HepG2 (cell line): Measurements from ENCODE around the gene UAP1L1. TPM values are rescaled to one million over a fixed set of nuclear protein-coding genes. Genes with fewer than 3 reads are reported as not detected.

ENCODE experiments used
- BCL3 ChIP-seq: sonication (generic); formaldehyde crosslinking; IDR thresholded peaks from 2 replicates; pipeline ENCODE4 v1.5.1; 2020; ENCODE audit warnings: mild to moderate bottlenecking, missing genetic modification reagents, moderate library complexity
- HDAC2 ChIP-seq: sonication (generic); formaldehyde crosslinking; IDR thresholded peaks from 2 replicates; pipeline ENCODE4 v1.4.0; 2020; ENCODE audit warnings: missing genetic modification reagents
- MATR3 ChIP-seq: sonication (generic); formaldehyde crosslinking; IDR thresholded peaks from 2 replicates; pipeline ENCODE4 v1.4.0; 2020; ENCODE audit warnings: missing genetic modification reagents
- NFYB ChIP-seq: sonication (generic); formaldehyde crosslinking; IDR thresholded peaks from 2 replicates; pipeline ENCODE4 v1.4.0; 2020; ENCODE audit warnings: missing genetic modification reagents
- RXRA ChIP-seq: sonication (generic); formaldehyde crosslinking; IDR thresholded peaks from 2 replicates; pipeline ENCODE4 v1.5.1; 2020; ENCODE audit warnings: missing genetic modification reagents
- SAP130 ChIP-seq: IDR thresholded peaks from 2 replicates; pipeline ENCODE4 v1.6.1; 2016; ENCODE audit warnings: low read depth
- TFDP1 ChIP-seq: IDR thresholded peaks from 2 replicates; pipeline ENCODE4 v1.6.1; 2016; ENCODE audit warnings: missing compliant biosample characterization, missing genetic modification reagents, borderline replicate concordance
- ZNF274 ChIP-seq: sonication (generic); formaldehyde crosslinking; IDR thresholded peaks from 2 replicates; pipeline ENCODE4 v1.5.1; 2020; ENCODE audit warnings: mild to moderate bottlenecking, missing genetic modification reagents
- ZNF292 ChIP-seq: sonication (generic); formaldehyde crosslinking; IDR thresholded peaks from 2 replicates; pipeline ENCODE4 v1.8.1; 2022; ENCODE audit warnings: mild to moderate bottlenecking, low read depth, missing genetic modification reagents, borderline replicate concordance
- ZNF367 ChIP-seq: sonication (generic); formaldehyde crosslinking; IDR thresholded peaks from 2 replicates; pipeline ENCODE4 v1.4.0; 2020; ENCODE audit warnings: missing genetic modification reagents, borderline replicate concordance
- ZNF430 ChIP-seq: sonication (generic); formaldehyde crosslinking; IDR thresholded peaks from 2 replicates; pipeline ENCODE4 v1.9.0; 2021; ENCODE audit warnings: mild to moderate bottlenecking, missing genetic modification reagents
- ZNF546 ChIP-seq: sonication (generic); formaldehyde crosslinking; conservative IDR thresholded peaks from 2 replicates; pipeline ENCODE4 v1.8.1; 2023; ENCODE audit warnings: mild to moderate bottlenecking, missing genetic modification reagents
- ZNF687 ChIP-seq: sonication (generic); formaldehyde crosslinking; IDR thresholded peaks from 2 replicates; pipeline ENCODE4 v1.5.1; 2020; ENCODE audit warnings: mild to moderate bottlenecking, missing genetic modification reagents, moderate library complexity
- ZNF790 ChIP-seq: sonication (generic); formaldehyde crosslinking; IDR thresholded peaks from 2 replicates; pipeline ENCODE4 v1.8.0; 2022; ENCODE audit warnings: missing genetic modification reagents, mild to moderate bottlenecking, borderline replicate concordance
- polyA plus RNA-seq, 8 experiments: library from polyadenylated mRNA; depleted of rRNA in 3 of 8; stranded (reverse) in 7 of 8; unstranded in 1 of 8; fragments of >200 nt; fragmentation: Illumina TruSeq in 4 of 8; extraction: Trizol in 4 of 8; gene quantifications; 2 replicates each; pipeline versions ENCODE4 v1.2.1 to v1.2.3, GENCODE V29; 2011 to 2016; ENCODE audit warnings: low read depth in 4 of 8, missing spikeins in 1 of 8, mixed read lengths in 1 of 8; ENCODE audit not compliant: insufficient read depth in 1 of 8
- total RNA-seq, 5 experiments: library from RNA; depleted of rRNA; stranded (reverse); fragments of >200 nt; fragmentation: Illumina TruSeq; extraction: Trizol; gene quantifications; 2 replicates each; pipeline ENCODE4 v1.2.3, GENCODE V29; 2016; ENCODE audit warnings: low read depth in 1 of 5
- TF ChIP-seq, protein P1 (sequence below): sonication (generic); formaldehyde crosslinking; IDR thresholded peaks from 2 replicates; pipeline ENCODE4 v1.8.1; 2023; ENCODE audit warnings: mild to moderate bottlenecking, missing genetic modification reagents
- TF ChIP-seq, protein P2 (sequence below): IDR thresholded peaks from 2 replicates; pipeline ENCODE4 v1.6.1; 2016; ENCODE audit warnings: missing genetic modification reagents, missing compliant biosample characterization
- TF ChIP-seq, protein P3 (sequence below): sonication (generic); formaldehyde crosslinking; IDR thresholded peaks from 2 replicates; pipeline ENCODE4 v1.9.0; 2022; ENCODE audit warnings: missing genetic modification reagents, mild to moderate bottlenecking, borderline replicate concordance

Gene UAP1L1
- total and polyA plus RNA-seq, 2 of the 13 experiments (the other 11 are each of a cell fraction or from before 2014, with no cell fraction given): 5.4 to 6.4 TPM

DNA sequence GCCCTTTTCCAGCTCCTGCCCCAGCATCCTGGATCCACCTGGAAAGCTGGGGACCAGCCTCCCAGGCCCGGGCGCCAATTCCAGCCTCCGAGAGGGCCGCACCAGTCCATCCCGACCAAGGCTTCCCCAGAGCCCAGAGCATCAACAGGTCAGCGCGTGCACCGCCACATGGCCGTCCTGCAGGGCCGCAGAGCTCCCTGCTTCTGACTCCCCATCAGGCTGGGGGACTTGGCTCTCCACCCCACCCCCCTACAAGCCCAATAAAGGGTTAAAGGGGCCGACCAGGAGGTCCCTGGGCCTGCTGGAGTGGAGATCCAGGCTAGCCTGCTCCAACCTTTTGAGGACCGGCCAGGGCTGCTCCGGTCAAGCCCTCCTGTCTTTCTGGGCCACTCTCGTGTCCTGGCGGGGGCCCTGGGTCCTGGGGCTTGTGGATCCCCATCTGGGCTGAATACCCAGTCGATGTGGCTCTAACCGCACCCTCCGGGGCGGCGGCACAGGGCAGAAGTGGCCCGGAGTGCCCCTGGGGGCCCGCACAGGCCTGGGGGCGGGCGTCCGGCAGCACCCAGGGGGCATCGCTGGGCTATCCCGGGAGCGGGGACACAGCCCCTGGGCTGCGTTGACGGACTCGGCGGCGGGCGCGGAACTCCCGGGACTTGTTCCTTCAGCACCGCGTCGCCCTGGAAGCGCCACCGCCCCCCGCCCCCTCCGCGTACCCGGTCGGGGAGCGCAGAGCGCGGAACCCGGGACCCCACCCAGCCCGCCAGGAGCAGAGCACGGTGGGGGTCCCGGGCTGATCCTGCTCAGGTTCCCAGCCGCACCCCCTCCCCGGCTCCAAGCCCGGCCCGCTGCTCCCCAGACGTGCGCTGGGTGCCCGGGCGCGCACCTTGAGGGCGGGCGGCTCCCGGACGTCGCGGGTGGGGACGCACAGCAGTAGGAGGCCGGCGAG, 24.0 kb upstream of the UAP1L1 start (continued):
- no peak for TF ChIP-seq MATR3 (CRISPR knock-in tag)
- TF ChIP-seq HDAC2 (CRISPR knock-in tag): 0 out of 2 replicates have a peak, but pooled peaks have one; percentile 23
- TF ChIP-seq, protein P1, sequence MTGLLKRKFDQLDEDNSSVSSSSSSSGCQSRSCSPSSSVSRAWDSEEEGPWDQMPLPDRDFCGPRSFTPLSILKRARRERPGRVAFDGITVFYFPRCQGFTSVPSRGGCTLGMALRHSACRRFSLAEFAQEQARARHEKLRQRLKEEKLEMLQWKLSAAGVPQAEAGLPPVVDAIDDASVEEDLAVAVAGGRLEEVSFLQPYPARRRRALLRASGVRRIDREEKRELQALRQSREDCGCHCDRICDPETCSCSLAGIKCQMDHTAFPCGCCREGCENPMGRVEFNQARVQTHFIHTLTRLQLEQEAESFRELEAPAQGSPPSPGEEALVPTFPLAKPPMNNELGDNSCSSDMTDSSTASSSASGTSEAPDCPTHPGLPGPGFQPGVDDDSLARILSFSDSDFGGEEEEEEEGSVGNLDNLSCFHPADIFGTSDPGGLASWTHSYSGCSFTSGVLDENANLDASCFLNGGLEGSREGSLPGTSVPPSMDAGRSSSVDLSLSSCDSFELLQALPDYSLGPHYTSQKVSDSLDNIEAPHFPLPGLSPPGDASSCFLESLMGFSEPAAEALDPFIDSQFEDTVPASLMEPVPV (CRISPR knock-in tag): 0 out of 2 replicates have a peak, but pooled peaks have one; percentile 9
- TF ChIP-seq ZNF546 (CRISPR knock-in tag): 0 out of 2 replicates have a peak, but pooled peaks have one; percentile 49
- TF ChIP-seq ZNF367: no peak
- TF ChIP-seq, protein P2, sequence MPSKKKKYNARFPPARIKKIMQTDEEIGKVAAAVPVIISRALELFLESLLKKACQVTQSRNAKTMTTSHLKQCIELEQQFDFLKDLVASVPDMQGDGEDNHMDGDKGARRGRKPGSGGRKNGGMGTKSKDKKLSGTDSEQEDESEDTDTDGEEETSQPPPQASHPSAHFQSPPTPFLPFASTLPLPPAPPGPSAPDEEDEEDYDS (CRISPR knock-in tag): no peak
- TF ChIP-seq ZNF687 (CRISPR knock-in tag): peak; percentile 94
- TF ChIP-seq ZNF274 (CRISPR knock-in tag): no peak; the same call in none of the 2 replicates
- peak; percentile 44; the same call in 1 of the 2 replicates for TF ChIP-seq TFDP1 (CRISPR knock-in tag)
- no peak for TF ChIP-seq BCL3 (CRISPR knock-in tag)
- TF ChIP-seq NFYB (CRISPR knock-in tag): no peak
- TF ChIP-seq ZNF790: peak; percentile 36; the same call in 1 of the 2 replicates
- no peak for TF ChIP-seq RXRA
- TF ChIP-seq SAP130 (CRISPR knock-in tag): no peak
- TF ChIP-seq ZNF430 (CRISPR knock-in tag): 0 out of 2 replicates have a peak, but pooled peaks have one; percentile 26
- TF ChIP-seq ZNF292: no peak
- TF ChIP-seq, protein P3, sequence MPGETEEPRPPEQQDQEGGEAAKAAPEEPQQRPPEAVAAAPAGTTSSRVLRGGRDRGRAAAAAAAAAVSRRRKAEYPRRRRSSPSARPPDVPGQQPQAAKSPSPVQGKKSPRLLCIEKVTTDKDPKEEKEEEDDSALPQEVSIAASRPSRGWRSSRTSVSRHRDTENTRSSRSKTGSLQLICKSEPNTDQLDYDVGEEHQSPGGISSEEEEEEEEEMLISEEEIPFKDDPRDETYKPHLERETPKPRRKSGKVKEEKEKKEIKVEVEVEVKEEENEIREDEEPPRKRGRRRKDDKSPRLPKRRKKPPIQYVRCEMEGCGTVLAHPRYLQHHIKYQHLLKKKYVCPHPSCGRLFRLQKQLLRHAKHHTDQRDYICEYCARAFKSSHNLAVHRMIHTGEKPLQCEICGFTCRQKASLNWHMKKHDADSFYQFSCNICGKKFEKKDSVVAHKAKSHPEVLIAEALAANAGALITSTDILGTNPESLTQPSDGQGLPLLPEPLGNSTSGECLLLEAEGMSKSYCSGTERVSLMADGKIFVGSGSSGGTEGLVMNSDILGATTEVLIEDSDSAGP (CRISPR knock-in tag): peak; percentile 46; the same call in 1 of the 2 replicates
